Adrenal gland (tissue), 12 donors: ENCODE data around the gene ATP9B. TPM values are rescaled to one million over a fixed set of nuclear protein-coding genes. Genes with fewer than 3 reads are reported as not detected.

Experiments used
- DNase-seq, 7 donors: peaks; one replicate each; pipeline ENCODE4 v3.0.0-alpha.2; 2019 to 2020
- H3K27ac ChIP-seq, 5 donors: fragments of 200-600 bp; sonication (generic) in 4 of 5; 1 replicate in 3 of 5; 2 replicates in 2 of 5; pipeline versions ENCODE4 v1.5.1 to v1.8.0; 2016 to 2020; ENCODE audit warnings: mild to moderate bottlenecking in 1 of 5
- H3K27me3 ChIP-seq: fragments of 200-600 bp; 2 replicates; pipeline ENCODE4 v1.8.0; 2021
- H3K36me3 ChIP-seq, 2 donors: fragments of 200-600 bp; replicated peaks in 1 of 2; 1 replicate in 1 of 2; 2 replicates in 1 of 2; pipeline versions ENCODE4 v1.5.1 to v1.8.0; 2018 to 2022
- H3K4me1 ChIP-seq, 2 donors: fragments of 200-600 bp; replicated peaks in 1 of 2; 1 replicate in 1 of 2; 2 replicates in 1 of 2; pipeline versions ENCODE4 v1.5.1 to v1.8.0; 2018 to 2021
- H3K4me3 ChIP-seq, 4 donors: fragments of 200-600 bp; sonication (generic) in 3 of 4; one replicate each; pipeline ENCODE4 v1.5.1; 2016 to 2018
- H3K9me3 ChIP-seq, 3 donors: fragments of 200-600 bp; sonication (generic) in 1 of 3; replicated peaks in 1 of 3; 1 replicate in 2 of 3; 2 replicates in 1 of 3; pipeline versions ENCODE4 v1.5.1 to v1.8.0; 2016 to 2021
- CTCF ChIP-seq, 6 experiments: fragments of 450-650 bp in 4 of 6; fragments of 200-600 bp in 2 of 6; sonication (generic) in 1 of 6; IDR thresholded peaks; 1 replicate in 5 of 6; 2 replicates in 1 of 6; pipeline versions ENCODE4 v1.5.1 to v1.8.0; 2016 to 2021; ENCODE audit warnings: antibody characterized with exemption in 6 of 6, mild to moderate bottlenecking in 2 of 6, moderate library complexity in 1 of 6
- POLR2A ChIP-seq, 2 donors: fragments of 450-650 bp; IDR thresholded peaks; one replicate each; pipeline ENCODE4 v1.6.1; 2017; ENCODE audit warnings: antibody characterized with exemption in 2 of 2, mild to moderate bottlenecking in 2 of 2, moderate library complexity in 1 of 2
- WGBS, 4 donors: extraction: QIAGEN DNeasy Blood & Tissue Kit in 2 of 4; methylation state at CpG; one replicate each; pipeline versions ENCODE4 v1.1.5 to v1.1.7; 2013 to 2017; 5-methylcytosine and 5-hydroxymethylcytosine counted together
- intact Hi-C, 2 donors: fragments of 100-400 bp; cut with DNase I; formaldehyde crosslinking; loops; one replicate each; pipeline versions ENCODE4 v1.14.1 to v1.15.0; 2022 to 2023
- polyA plus RNA-seq, 3 donors: library from polyadenylated mRNA; stranded (reverse); fragments of 200-250 nt in 2 of 3; fragments of 350-450 nt in 1 of 3; fragmentation: Illumina TruSeq in 1 of 3; extraction: RNeasy Lipid Tissue Mini Kit (QIAGEN cat#74804) in 1 of 3; gene quantifications; one replicate each; pipeline ENCODE4 v1.2.3, GENCODE V29; 2013 to 2014
- total RNA-seq, 9 donors: library from RNA; depleted of rRNA in 4 of 9; stranded (reverse); fragments of >200 nt in 4 of 9; fragments of 120-200 nt in 1 of 9; fragmentation: NEBNext Ultra II Directional in 1 of 9; extraction: Animal tissue kit (Norgen Biotek cat#: 25700) in 1 of 9; gene quantifications; one replicate each; pipeline versions ENCODE4 v1.1.0 to v1.2.4, GENCODE V29; 2013 to 2023
- donor health status: healthy with polysubstance abuse.
- donor health status: Bipolar disorder and iron deficiency.
- donor health status: DM: yes; HTN: yes; CAD: no.
- donor health status: DM: no; HTN: no; CAD: no.
- donor health status: DM: no; HTN: no; CAD: no.
- donor health status: DM: yes; HTN: yes; CAD: no.

Gene ATP9B
- total and polyA plus RNA-seq, 12 donors, result 16.3 to 36.0 (median 27.7) TPM

GRCh38 chr18:79356435-79356834, 287.2 kb downstream of the ATP9B start:
- no peak overlapping the region for H3K4me3 ChIP-seq
- no peaks in the 10 kb centered on the region for H3K4me1 ChIP-seq
- WGBS, 4 donors, result 90 to 94% (median 91%) methylated on average over 5 of the region's 5 CpGs
- no peak overlapping the region for H3K27ac ChIP-seq
- TF ChIP-seq CTCF (IDR thresholded peaks at IDR 0.05) (no peak), POLR2A (IDR thresholded peaks at IDR 0.05) (no peak)
- no peaks in the 10 kb centered on the region for H3K9me3 ChIP-seq
- peaks cover 0 to 11% of the 10 kb centered on the region in 2 donors for H3K36me3 ChIP-seq
- no peak for DNase-seq
- intact Hi-C loops, result no loop called here
- no peaks in the 10 kb centered on the region for H3K27me3 ChIP-seq

GRCh38 chr18:79360933-79361332, 291.7 kb downstream of the ATP9B start:
- Histone ChIP-seq H3K9me3 (no peaks in the 10 kb centered on the region), H3K36me3 (peaks cover 0 to 17% of the 10 kb centered on the region in 2 donors), H3K4me1 (no peaks in the 10 kb centered on the region), H3K4me3 (no peak overlapping the region), H3K27ac (no peak overlapping the region), H3K27me3 (no peaks in the 10 kb centered on the region)
- DNase-seq, result no peak
- TF ChIP-seq CTCF (IDR thresholded peaks at IDR 0.05), result no peak
- TF ChIP-seq POLR2A (IDR thresholded peaks at IDR 0.05), result no peak
- 91 to 97% (median 97%) methylated on average over 11 to 12 of the region's 12 CpGs for WGBS, 4 donors
- intact Hi-C loops, result no loop called here

- no peaks in the 10 kb centered on the region for H3K27me3 ChIP-seq
- no peaks in the 10 kb centered on the region for H3K9me3 ChIP-seq
- intact Hi-C loops, result no loop called here
- peaks cover 0 to 17% of the 10 kb centered on the region in 2 donors for H3K36me3 ChIP-seq
- no peak overlapping the region for H3K4me3 ChIP-seq
- no peaks in the 10 kb centered on the region for H3K4me1 ChIP-seq
- TF ChIP-seq CTCF (IDR thresholded peaks at IDR 0.05) (no peak), POLR2A (IDR thresholded peaks at IDR 0.05) (no peak)
- no peak for DNase-seq
- 89 to 96% (median 91%) methylated on average over 16 to 20 of the region's 20 CpGs for WGBS, 4 donors
- H3K27ac ChIP-seq, result no peak overlapping the region
These were observed 292.8 kb downstream of the ATP9B start for GRCh38 chr18:79361766-79362522.

GRCh38 chr18:79365701-79366100, 296.5 kb downstream of the ATP9B start:
- Histone ChIP-seq H3K27ac (no peak overlapping the region), H3K36me3 (peaks cover 0 to 17% of the 10 kb centered on the region in 2 donors), H3K4me1 (no peaks in the 10 kb centered on the region), H3K27me3 (no peaks in the 10 kb centered on the region), H3K4me3 (no peak overlapping the region), H3K9me3 (no peaks in the 10 kb centered on the region)
- TF ChIP-seq CTCF (IDR thresholded peaks at IDR 0.05), result no peak
- TF ChIP-seq POLR2A (IDR thresholded peaks at IDR 0.05), result no peak
- WGBS, 4 donors, result 93 to 96% (median 95%) methylated on average over 13 of the region's 13 CpGs
- intact Hi-C loops, result no loop called here
- no peak for DNase-seq
